HG02571 (cell line): ENCODE data around the gene NXN.

Source experiments
- ATAC-seq: cut with Tn5 transposase; IDR thresholded peaks from one replicate; pipeline ENCODE4 v1.9.1; 2021; ENCODE audit warnings: mild to moderate bottlenecking, moderate library complexity; ENCODE audit not compliant: unreplicated experiment

The NXN gene

DNA sequence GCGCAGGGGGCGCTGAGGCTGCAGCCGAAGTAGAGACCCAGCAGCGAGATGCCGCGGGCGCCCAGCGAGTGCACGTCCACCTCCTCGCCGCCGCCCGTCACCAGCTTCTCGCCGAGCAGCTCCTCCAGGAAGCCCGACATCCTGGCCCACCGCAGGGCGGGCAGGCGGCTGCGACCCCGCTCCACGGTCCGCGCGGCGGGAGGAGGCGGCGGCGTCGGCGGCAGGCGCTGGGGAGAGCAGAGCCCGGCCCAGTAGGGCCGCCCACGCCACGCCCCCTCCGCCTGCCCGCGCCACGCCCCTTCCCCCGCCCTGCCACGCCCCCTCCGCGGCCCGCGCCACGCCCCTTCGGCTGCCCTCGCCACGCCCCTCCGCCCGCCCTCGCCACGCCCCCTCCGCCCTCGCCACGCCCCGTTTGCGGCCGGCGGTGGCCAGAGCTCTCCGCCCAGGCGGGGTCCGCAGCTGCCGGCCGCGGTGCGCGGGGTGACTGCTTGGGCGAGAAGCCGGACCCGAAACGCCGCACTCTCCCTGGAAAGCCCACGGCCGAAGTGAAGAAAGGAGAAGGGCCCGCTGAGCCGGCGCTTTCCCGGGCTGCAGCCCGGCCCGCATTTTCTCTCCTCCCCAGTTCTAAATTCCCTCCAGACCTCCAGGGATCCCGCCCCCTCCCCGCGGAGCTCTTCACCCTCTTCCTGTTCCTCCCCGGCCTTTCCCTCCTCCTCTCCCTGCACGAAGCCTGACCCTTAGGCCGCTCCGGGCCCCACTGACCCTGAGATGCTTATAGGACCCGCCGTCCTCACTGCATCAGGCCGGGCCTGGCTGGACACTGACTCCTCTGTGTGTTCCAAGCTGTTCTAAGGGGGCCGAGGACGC lies at the start of gene NXN:
NXN (minus strand) TSS at position 238 of the 867 bp plus-strand sequence.
- peak; percentile 64 for ATAC-seq

DNA sequence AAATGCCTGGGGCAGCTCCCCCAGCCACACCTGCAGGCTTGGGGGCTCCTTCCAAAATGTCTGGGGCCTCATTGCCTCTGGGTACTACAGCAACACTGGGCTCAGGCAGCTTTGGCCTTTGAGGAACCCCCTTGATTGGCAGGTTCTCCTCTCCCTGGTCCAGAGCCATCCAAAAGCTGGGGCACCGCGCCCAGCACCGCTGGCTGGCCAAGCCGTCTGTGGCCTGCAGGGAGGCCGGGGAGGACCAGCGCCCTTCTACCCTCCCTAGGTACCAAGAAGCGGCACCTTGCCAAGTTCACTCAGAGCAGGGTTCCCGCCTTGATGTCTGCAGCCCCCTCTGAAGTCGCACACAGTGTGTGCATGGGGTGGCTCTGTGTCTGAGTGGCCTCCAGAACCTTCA lies 47.5 kb upstream of the NXN start:
- no peak for ATAC-seq

GRCh38 chr17:1026599-1026975 lies 47.0 kb upstream of the NXN start:
- ATAC-seq = no peak

DNA sequence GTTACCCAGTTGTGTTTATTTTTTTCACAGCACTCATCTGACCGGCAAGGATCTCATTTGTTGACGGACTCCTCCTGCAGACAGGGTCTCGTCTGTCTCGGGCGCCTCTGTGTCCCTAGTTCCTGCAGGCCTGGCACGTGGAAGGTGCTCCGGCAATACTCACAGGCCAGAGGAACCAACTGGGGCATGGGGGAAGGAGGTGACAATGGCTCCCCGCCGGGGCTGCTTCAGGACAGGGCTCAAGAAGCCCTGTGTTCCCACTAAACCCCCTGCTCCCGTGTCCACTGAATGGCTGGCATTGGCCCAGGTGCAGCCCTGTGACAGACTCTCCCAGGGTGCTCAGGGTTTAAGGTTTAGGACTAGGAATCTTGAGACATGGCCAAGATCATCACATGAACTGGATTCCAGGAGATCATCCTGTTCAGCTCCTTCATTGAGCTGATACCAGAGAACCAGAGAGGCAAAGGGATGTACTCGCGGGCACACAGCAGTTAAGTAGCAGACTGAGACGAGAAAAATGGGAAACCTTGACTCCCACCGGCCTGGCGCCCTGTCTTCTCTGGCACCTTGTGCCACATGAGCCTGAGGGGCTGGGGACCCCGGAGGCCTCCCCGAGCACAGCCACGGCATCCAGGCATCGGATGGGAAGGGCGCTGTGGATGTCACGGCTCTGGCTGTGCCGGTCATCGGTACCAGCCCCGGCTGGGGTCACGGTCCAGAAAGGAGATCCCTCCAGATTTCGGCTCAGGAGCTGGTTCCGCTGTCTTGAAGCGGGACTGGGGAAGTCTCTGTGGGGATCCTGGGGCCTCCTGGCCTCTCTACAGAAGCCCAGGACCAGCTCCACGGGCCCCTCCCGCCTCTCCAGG lies 46.4 kb upstream of the NXN start:
- ATAC-seq = no peak

GRCh38 chr17:1024076-1024475 lies 44.5 kb upstream of the NXN start:
- no peak for ATAC-seq

GRCh38 chr17:1022278-1023024 lies 42.9 kb upstream of the NXN start:
- ATAC-seq = no peak

DNA sequence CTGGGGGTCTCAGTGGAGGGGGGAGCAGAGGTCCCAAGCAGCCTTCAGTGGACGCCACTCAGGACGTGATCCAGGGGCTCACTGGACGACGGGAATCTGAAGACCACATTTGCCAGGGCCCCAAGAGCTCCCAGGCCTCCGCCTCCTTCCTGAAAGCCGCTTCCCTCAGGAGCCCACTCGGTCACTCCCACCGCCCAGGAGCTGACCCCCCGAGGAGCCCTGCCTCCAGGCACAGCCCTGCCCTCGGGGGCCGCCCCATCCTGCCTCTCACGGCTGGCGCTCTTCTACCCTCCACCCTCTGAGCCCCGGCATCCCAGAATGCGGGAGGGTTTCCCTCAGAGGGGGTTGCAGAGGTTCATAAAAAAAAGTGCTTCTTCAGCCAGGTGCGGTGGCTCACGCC lies 41.6 kb upstream of the NXN start:
- ATAC-seq = no peak

GRCh38 chr17:1019451-1019850 lies 39.9 kb upstream of the NXN start:
- ATAC-seq = no peak

- ATAC-seq = no peak
These were observed 39.0 kb upstream of the NXN start for GRCh38 chr17:1018547-1018946.

DNA sequence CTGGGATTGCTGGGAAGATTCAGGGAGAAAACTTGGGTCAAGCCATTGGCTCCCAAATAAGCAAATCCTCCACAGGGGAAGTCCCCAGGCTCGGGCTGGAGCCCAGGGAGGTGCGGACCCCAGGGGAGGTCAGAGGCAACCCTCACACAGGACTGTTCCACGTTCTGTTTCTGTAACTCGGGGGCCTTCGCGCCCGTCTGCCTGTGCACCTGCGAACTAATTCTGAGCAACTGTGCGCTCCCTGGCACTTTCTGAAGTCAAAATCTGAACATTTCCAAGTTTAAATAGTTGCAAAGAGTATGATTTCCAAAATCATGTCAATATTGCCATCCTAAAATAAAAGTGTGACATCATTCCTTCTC lies 34.1 kb upstream of the NXN start:
- no peak for ATAC-seq

- ATAC-seq = no peak
These were observed 33.5 kb upstream of the NXN start for GRCh38 chr17:1012823-1013728.

GRCh38 chr17:1011760-1012735 lies 32.5 kb upstream of the NXN start:
- no peak for ATAC-seq

DNA sequence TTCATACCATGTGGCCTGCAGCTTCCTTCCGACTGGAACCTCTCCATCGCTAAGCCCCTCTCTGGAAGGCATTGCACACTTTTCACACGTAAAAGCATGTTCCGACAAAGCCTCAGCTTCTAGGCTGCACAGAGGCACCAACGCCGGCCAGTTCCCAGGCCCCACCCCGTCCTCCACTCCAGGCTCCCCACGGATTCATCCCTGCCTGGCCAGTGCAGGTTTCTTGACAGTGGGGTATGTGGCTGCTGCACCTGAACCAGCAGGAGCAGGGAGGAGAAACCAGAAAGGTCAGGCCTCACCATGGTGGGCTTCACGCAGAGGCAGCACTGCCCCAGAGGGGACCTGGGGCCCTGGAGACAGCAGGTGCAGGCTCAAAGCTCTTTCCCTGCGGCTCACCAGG lies 31.6 kb upstream of the NXN start:
- ATAC-seq = no peak

DNA sequence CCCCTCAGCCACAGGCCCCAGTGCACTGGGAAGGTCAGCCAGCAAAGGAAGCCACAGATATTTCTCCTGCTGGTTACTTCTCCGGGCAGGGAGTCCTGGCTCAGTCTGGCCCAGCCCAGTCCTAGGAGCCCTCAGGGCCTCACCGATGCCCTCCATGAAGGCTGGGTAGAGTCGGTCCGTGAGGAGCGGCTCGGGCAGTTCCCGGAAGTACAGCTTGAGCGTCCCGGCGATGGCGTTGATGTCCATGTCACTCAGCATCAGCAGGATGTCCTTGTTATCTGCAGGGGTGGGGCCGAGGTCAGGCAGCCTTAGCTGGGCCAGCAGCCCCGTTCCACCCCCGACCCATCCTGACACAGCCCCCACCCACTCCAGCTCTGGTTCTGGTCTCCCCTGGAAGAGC lies 31.0 kb upstream of the NXN start:
- ATAC-seq = no peak

DNA sequence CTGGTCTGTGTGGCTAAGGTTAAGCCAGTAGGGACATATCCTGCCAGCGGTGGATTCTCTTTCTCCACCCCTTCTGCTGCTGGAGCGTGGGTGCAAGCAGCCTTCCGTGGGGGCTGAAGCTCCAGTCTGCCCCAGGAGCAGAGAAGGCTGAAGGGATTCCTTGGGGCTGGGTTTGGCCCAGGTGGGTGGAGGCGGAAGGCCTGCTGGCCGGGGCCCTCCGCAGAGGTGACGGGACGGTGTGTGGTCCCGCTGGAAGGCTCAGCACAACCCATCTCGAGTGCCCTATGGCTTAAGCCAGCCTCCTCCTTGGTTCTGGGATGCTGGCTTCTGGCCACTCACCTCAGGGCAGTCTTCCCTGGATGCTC lies 30.5 kb upstream of the NXN start:
- no peak for ATAC-seq

DNA sequence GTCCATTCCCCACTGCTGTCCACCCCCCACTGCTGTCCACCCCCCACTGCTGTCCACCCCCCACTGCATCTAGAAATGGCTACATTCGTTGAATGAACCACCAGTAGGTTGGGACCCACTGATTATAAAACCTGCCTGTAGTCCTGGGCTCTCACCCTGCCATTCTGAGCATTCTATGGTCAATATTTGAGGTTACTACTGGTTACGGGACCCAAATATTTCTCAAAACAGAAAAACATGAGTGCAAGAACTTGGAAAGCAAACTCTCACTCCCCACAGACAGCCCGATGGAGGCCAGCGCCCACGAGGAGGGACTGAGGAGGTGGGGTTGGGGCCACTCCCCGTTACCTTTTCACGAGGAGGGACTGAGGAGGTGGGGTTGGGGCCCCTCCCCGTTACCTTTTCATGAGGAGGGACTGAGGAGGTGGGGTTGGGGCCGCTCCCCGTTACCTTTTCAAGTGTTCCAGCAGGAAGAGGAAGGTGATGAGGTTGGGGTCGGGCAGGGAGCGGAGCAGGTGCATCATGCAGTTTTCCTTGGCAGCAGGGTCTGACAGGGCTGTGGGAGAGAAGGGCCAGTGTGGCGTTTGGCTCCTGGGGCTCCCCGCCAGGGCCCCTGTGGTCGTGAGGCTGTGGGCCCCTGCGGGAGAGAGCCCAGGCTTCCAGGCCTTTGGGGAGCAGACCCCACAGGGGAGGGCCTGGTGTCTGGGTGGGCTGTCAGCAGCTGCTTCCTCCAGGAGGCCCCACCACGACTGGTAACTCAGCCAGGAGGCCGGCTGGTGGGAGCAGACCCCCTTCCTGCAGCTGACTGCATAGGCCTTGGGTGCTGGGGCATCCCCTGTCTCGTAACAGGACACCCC lies 29.9 kb upstream of the NXN start:
- ATAC-seq = no peak

- no peak for ATAC-seq
These were observed 28.6 kb upstream of the NXN start for GRCh38 chr17:1008008-1008761.
